Thoracic aorta (tissue), 2 donors: Measurements from ENCODE around the gene TMA7. TPM values are rescaled to one million over a fixed set of nuclear protein-coding genes. Genes with fewer than 3 reads are reported as not detected.

Experiments used
- ATAC-seq: fragments of 150-250 bp; one replicate; pipeline ENCODE4 v1.8.0; 2017; ENCODE audit warnings: low read depth; ENCODE audit not compliant: insufficient number of reproducible peaks, low FRiP score
- DNase-seq: peaks from one replicate; pipeline ENCODE4 v3.0.0-alpha.2; 2020; ENCODE audit warnings: low spot score
- H3K27ac ChIP-seq, 2 donors: fragments of 200-600 bp; sonication (generic); 1 replicate in 1 of 2; 2 replicates in 1 of 2; pipeline ENCODE4 v1.5.1; 2016; ENCODE audit warnings: mild to moderate bottlenecking in 2 of 2, moderate library complexity in 2 of 2
- H3K27me3 ChIP-seq: fragments of 200-600 bp; sonication (generic); replicated peaks from 2 replicates; pipeline ENCODE4 v1.6.0; 2016; ENCODE audit warnings: mild to moderate bottlenecking; ENCODE audit not compliant: insufficient read depth
- H3K36me3 ChIP-seq: fragments of 200-600 bp; sonication (generic); one replicate; pipeline ENCODE4 v1.5.1; 2016
- H3K4me1 ChIP-seq, 2 donors: fragments of 200-600 bp; sonication (generic); 1 replicate in 1 of 2; 2 replicates in 1 of 2; pipeline versions ENCODE4 v1.5.1 to v1.6.0; 2016; ENCODE audit warnings: low read depth in 2 of 2, mild to moderate bottlenecking in 1 of 2; ENCODE audit not compliant: control insufficient read depth in 1 of 2
- H3K4me3 ChIP-seq: fragments of 200-600 bp; sonication (generic); 2 replicates; pipeline ENCODE4 v1.5.1; 2016; ENCODE audit warnings: mild to moderate bottlenecking
- H3K9me3 ChIP-seq: fragments of 200-600 bp; sonication (generic); 2 replicates; pipeline ENCODE4 v1.5.1; 2016
- total RNA-seq, 2 donors: library from RNA; depleted of rRNA; stranded (reverse); fragments of >200 nt; gene quantifications; one replicate each; pipeline versions ENCODE4 v1.1.0 to v1.2.3, GENCODE V29; 2016
- TF ChIP-seq, protein P1 (sequence below): fragments of 200-600 bp; sonication (generic); IDR thresholded peaks from one replicate; pipeline ENCODE4 v1.5.1; 2019; ENCODE audit warnings: antibody characterized with exemption

TMA7 gene
- total RNA-seq, 2 donors from 2014 or later, result 112 to 164 TPM

DNA sequence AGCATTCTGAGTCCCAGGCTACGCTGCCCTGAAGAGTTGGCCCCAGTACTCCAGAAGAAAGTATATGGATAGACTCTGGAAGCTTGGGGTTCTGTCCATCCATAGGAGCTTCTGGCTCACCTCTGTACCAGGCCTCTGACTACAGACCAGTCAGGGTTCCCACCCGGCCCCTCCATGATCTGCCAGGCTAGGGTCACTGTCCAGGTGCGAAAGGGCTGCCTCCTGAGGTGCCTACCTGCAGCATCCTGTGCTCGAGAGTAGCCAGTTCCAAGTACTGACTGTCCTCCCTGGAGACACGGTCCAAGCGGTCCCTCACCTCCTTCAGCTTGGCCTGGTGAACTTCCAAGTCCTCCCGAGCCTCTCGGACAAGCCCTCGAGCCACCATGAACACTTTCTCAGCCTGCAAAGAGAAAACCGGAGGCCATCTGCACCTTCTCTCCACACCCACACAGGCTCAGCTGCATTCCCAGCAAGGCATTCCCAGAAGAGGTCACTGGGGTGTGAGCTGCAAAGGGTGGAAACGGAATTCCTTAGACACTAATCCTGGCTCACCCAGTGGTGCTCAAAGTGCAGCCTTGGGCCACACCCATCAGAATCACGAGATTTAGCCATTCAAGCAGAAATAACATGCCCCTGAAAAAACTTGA, 6.5 kb upstream of the TMA7 start:
- peaks cover 5 to 13% of the 10 kb centered on the region in 2 donors for H3K4me1 ChIP-seq

DNA sequence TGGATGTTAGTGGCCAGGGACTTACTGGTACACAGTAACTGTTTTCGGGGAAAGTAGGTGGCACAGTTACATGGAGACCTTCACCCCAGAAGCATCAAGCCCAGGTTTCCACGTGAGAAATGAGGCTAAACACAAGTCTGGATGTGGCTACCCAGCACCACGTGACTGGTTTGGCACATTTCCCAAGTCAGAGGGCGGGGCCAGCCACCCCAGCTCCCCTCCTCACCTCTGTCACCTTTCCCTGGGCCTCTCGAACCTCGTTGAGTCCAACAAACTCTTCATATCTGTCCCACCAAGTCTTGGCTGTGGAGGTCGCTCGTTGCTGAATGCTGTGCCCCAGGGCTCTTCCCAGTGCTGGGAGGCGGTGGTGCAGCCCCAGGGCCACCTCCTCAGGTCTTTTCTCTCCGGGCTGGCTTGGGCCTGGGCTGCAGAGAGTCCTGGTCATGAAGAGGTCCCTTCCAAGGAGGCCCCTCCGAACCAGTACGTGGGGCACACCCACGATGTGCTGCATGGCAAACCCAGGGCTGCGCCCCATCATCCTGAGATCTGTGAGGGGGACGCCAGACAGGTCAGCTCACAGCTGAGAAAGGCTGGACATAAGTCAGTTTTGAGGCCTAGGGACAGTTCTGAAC, 5.3 kb upstream of the TMA7 start:
- DNase-seq, result no peak
- H3K27me3 ChIP-seq, result no peaks in the 10 kb centered on the region
- H3K4me3 ChIP-seq, result no peak overlapping the region
- no peaks in the 10 kb centered on the region for H3K36me3 ChIP-seq
- H3K27ac ChIP-seq, result peak overlapping the region; percentile 14 to 16
- H3K4me1 ChIP-seq, result peaks cover 5 to 21% of the 10 kb centered on the region in 2 donors
- H3K9me3 ChIP-seq, result no peaks in the 10 kb centered on the region
- no peak for ATAC-seq
- TF ChIP-seq, protein P1, sequence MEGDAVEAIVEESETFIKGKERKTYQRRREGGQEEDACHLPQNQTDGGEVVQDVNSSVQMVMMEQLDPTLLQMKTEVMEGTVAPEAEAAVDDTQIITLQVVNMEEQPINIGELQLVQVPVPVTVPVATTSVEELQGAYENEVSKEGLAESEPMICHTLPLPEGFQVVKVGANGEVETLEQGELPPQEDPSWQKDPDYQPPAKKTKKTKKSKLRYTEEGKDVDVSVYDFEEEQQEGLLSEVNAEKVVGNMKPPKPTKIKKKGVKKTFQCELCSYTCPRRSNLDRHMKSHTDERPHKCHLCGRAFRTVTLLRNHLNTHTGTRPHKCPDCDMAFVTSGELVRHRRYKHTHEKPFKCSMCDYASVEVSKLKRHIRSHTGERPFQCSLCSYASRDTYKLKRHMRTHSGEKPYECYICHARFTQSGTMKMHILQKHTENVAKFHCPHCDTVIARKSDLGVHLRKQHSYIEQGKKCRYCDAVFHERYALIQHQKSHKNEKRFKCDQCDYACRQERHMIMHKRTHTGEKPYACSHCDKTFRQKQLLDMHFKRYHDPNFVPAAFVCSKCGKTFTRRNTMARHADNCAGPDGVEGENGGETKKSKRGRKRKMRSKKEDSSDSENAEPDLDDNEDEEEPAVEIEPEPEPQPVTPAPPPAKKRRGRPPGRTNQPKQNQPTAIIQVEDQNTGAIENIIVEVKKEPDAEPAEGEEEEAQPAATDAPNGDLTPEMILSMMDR, result no peak

More for the DNA sequence above, 6.5 kb upstream of the TMA7 start:
- ATAC-seq (no peak), DNase-seq (no peak)
- no peak overlapping the region for H3K4me3 ChIP-seq
- TF ChIP-seq, protein P1, result no peak
- H3K36me3 ChIP-seq, result no peaks in the 10 kb centered on the region
- no peak overlapping the region for H3K27ac ChIP-seq
- H3K27me3 ChIP-seq, result no peaks in the 10 kb centered on the region
- H3K9me3 ChIP-seq, result no peaks in the 10 kb centered on the region

DNA sequence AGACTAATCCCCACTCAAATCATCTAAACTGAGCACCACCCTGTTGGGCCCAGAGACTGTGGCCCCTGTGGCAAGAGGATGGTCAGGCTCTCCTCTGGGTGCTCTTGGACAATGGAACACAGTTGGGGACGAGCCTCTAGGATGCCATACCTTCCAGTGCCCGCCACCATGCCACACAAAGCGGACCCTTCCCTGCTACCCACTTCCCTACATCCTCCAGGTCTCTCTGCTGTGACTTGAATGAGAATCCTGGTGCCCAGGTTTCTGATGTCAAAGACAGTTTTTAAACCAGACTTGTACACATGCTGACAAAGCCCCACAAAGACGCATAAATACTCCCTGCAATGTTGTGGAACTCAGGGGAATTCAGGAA, 4.8 kb upstream of the TMA7 start:
- Histone ChIP-seq H3K36me3 (no peaks in the 10 kb centered on the region), H3K27ac (peak overlapping the region; percentile 14 to 16), H3K27me3 (no peaks in the 10 kb centered on the region), H3K9me3 (no peaks in the 10 kb centered on the region), H3K4me3 (no peak overlapping the region), H3K4me1 (peaks cover 4 to 17% of the 10 kb centered on the region in 2 donors)
- TF ChIP-seq, protein P1, result no peak
- DNase-seq (no peak), ATAC-seq (no peak)

DNA sequence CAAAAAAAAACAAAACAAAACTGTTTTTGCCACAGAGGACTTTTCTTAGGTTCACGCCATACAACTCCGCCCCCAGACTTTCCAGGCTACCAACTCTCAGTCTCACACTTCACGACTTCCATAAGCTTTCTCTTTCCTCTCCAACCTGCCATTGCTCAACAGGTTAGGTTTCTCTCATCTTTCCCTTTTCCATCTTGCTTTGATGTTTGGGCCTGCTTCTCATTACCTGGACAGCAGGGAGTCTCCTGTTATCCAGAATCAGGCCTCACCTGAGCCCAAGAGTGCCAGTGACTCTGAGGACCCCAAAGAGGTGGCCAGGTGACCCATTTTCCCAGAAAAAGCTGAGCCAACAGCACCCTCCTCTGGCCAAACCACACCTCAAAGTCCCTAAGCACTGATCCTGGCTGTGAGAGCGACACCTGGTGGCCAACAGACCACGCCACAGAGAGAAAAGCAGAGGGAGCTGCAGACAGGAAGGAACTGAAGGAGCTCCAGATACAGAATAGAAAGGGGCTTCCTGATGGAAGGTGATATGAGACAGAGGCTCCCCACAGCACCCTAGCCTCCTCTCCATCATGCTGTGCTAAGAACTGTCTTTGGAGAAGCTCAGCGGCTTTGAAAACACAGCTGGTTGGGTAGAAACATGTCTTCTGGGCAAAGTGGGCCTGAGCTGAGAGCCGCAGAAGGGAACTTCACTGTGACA, 4.1 kb upstream of the TMA7 start:
- H3K27me3 ChIP-seq, result no peaks in the 10 kb centered on the region
- TF ChIP-seq, protein P1, result peak; percentile 95
- no peak overlapping the region for H3K4me3 ChIP-seq
- peaks cover 0 to 13% of the 10 kb centered on the region in 2 donors for H3K4me1 ChIP-seq
- DNase-seq, result no peak
- ATAC-seq, result no peak
- no peaks in the 10 kb centered on the region for H3K36me3 ChIP-seq
- no peaks in the 10 kb centered on the region for H3K9me3 ChIP-seq
- peak overlapping the region; percentile 14 to 16 for H3K27ac ChIP-seq

DNA sequence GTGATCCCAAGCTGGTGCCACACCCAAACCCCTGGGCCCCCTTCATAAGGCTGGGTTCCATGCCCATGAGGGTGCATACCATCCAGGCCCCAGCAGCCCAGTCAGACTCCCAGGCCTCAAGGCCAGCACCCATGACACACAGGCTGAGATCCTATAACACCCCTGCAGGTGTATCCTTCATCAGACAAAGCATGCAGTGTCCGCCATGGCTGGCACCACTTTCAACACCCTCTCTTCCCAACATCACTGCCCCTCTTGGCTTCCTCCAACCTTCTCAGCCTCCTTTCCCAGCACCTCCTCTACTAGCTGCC, 3.6 kb upstream of the TMA7 start:
- no peak for DNase-seq
- no peak overlapping the region for H3K27ac ChIP-seq
- H3K27me3 ChIP-seq, result no peaks in the 10 kb centered on the region
- ATAC-seq, result no peak
- TF ChIP-seq, protein P1, result no peak
- H3K4me1 ChIP-seq, result peaks cover 3 to 17% of the 10 kb centered on the region in 2 donors
- no peaks in the 10 kb centered on the region for H3K9me3 ChIP-seq
- no peaks in the 10 kb centered on the region for H3K36me3 ChIP-seq
- H3K4me3 ChIP-seq, result no peak overlapping the region
